Transverse colon (tissue), 4 donors: ENCODE data around the gene FXN. TPM values are rescaled to one million over a fixed set of nuclear protein-coding genes. Genes with fewer than 3 reads are reported as not detected.
A peak's percentile ranks its signal among the peaks of the same experiment; 100 is the strongest.

Experiments
- DNase-seq: peaks from one replicate; pipeline ENCODE4 v3.0.0-alpha.2; 2019
- H3K27ac ChIP-seq, 4 donors: fragments of 200-600 bp; sonication (generic); 2 replicates each; pipeline ENCODE4 v1.5.1; 2016 to 2018; ENCODE audit warnings: inconsistent platforms in 4 of 4
- H3K27me3 ChIP-seq: fragments of 200-600 bp; sonication (generic); 2 replicates; pipeline ENCODE4 v1.5.1; 2017; ENCODE audit warnings: inconsistent platforms
- H3K36me3 ChIP-seq, 4 donors: fragments of 200-600 bp; sonication (generic); 2 replicates each; pipeline ENCODE4 v1.5.1; 2017 to 2019; ENCODE audit warnings: inconsistent platforms in 4 of 4
- H3K4me1 ChIP-seq, 4 donors: fragments of 200-600 bp; sonication (generic); 2 replicates each; pipeline ENCODE4 v1.5.1; 2017 to 2020; ENCODE audit warnings: inconsistent platforms in 4 of 4
- H3K4me3 ChIP-seq, 4 donors: fragments of 200-600 bp; sonication (generic); 1 replicate in 1 of 4; 2 replicates in 3 of 4; pipeline versions ENCODE4 v1.5.1 to v1.6.1; 2017 to 2019; ENCODE audit warnings: inconsistent platforms in 4 of 4
- H3K9me3 ChIP-seq, 2 donors: fragments of 200-600 bp; sonication (generic); 2 replicates each; pipeline ENCODE4 v1.5.1; 2017 to 2019; ENCODE audit warnings: inconsistent platforms in 2 of 2
- EP300 ChIP-seq: sonication (generic); formaldehyde crosslinking; IDR thresholded peaks from one replicate; pipeline ENCODE4 v1.6.1; 2017; ENCODE audit warnings: antibody characterized with exemption, low read depth
- POLR2A ChIP-seq: fragments of 450-650 bp; IDR thresholded peaks from one replicate; pipeline ENCODE4 v1.6.1; 2016; ENCODE audit warnings: antibody characterized with exemption, mild to moderate bottlenecking, moderate library complexity
- POLR2AphosphoS5 ChIP-seq, 3 donors: sonication (generic); formaldehyde crosslinking; IDR thresholded peaks; one replicate each; pipeline ENCODE4 v1.6.1; 2016; ENCODE audit warnings: antibody characterized with exemption in 3 of 3
- whole genome bisulfite sequencing, 2 donors: methylation state at CpG; one replicate each; pipeline ENCODE4 v1.1.5; 2018; ENCODE audit warnings: low coverage in 1 of 2; 5-methylcytosine and 5-hydroxymethylcytosine counted together
- in situ Hi-C, 4 donors: fragments of 200-750 bp; cut with MboI; loops; one replicate each; pipeline versions ENCODE4 v1.15.0 to v1.15.1; 2017; ENCODE audit warnings: low sequenced_read_pairs in 3 of 4, low pct_ligation_motif_present in 1 of 4, low pct_unique_long_range_greater_than_20kb in 1 of 4
- intact Hi-C: fragments of 100-400 bp; cut with DNase I; formaldehyde crosslinking; loops from one replicate; pipeline ENCODE4 v1.15.1; 2023; ENCODE audit warnings: low total_unique reads
- total RNA-seq, 4 donors: library from RNA; depleted of rRNA; stranded (reverse); fragments of >200 nt; gene quantifications; one replicate each; pipeline ENCODE4 v1.1.0, GENCODE V29; 2016
- TF ChIP-seq, protein P1 (sequence below), 5 experiments: fragments of 200-600 bp in 3 of 5; fragments of 450-650 bp in 2 of 5; sonication (generic) in 3 of 5; IDR thresholded peaks; 1 replicate in 2 of 5; 2 replicates in 3 of 5; pipeline ENCODE4 v1.5.1; 2016 to 2017; ENCODE audit warnings: antibody characterized with exemption in 5 of 5, inconsistent platforms in 3 of 5, mild to moderate bottlenecking in 2 of 5, moderate library complexity in 1 of 5

FXN gene
- total RNA-seq, 4 donors from 2014 or later, result 2.0 to 5.5 (median 3.5) TPM

- in situ Hi-C loops (loop anchor here in 2 of 4 donors (25.0 kb wide), 2 partner anchors 210 to 285 kb away; partner anchors contain the start of gene PIP5K1B (in 1 of the 2)), intact Hi-C loops (loop anchor here (1.0 to 5.0 kb wide), 2 partner anchors 215 to 420 kb away; a partner anchor contains a TSS)
- Histone ChIP-seq H3K36me3 (no peaks in the 10 kb centered on the region), H3K9me3 (no peaks in the 10 kb centered on the region), H3K27ac (no peak overlapping the region), H3K27me3 (no peaks in the 10 kb centered on the region), H3K4me1 (peaks cover 0 to 15% (median 3%) of the 10 kb centered on the region in 4 donors), H3K4me3 (no peak overlapping the region)
- TF ChIP-seq, protein P1, sequence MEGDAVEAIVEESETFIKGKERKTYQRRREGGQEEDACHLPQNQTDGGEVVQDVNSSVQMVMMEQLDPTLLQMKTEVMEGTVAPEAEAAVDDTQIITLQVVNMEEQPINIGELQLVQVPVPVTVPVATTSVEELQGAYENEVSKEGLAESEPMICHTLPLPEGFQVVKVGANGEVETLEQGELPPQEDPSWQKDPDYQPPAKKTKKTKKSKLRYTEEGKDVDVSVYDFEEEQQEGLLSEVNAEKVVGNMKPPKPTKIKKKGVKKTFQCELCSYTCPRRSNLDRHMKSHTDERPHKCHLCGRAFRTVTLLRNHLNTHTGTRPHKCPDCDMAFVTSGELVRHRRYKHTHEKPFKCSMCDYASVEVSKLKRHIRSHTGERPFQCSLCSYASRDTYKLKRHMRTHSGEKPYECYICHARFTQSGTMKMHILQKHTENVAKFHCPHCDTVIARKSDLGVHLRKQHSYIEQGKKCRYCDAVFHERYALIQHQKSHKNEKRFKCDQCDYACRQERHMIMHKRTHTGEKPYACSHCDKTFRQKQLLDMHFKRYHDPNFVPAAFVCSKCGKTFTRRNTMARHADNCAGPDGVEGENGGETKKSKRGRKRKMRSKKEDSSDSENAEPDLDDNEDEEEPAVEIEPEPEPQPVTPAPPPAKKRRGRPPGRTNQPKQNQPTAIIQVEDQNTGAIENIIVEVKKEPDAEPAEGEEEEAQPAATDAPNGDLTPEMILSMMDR (IDR thresholded peaks at IDR 0.05), result no peak
- no peak for TF ChIP-seq POLR2A
- no peak for TF ChIP-seq EP300
- TF ChIP-seq POLR2AphosphoS5 (IDR thresholded peaks at IDR 0.05), result no peak
- 76 to 92% methylated on average over 3 of the region's 3 CpGs for WGBS, 2 donors
- no peak for DNase-seq
Measured at GRCh38 chr9:68997666-68998065, 37.9 kb upstream of the FXN start.

GRCh38 chr9:68998385-68998784 is 37.2 kb upstream of the FXN start:
- intact Hi-C loops, result loop anchor here (1.0 to 5.0 kb wide), 2 partner anchors 216 to 421 kb away; a partner anchor contains a TSS
- Histone ChIP-seq H3K4me1 (peaks cover 0 to 15% (median 3%) of the 10 kb centered on the region in 4 donors), H3K27me3 (no peaks in the 10 kb centered on the region), H3K27ac (peak overlapping the region in 1 of 4 donors; percentile 43), H3K9me3 (no peaks in the 10 kb centered on the region), H3K36me3 (no peaks in the 10 kb centered on the region), H3K4me3 (no peak overlapping the region)
- in situ Hi-C loops, result loop anchor here in 2 of 4 donors (25.0 kb wide), 2 partner anchors 211 to 286 kb away; partner anchors contain the start of gene PIP5K1B (in 1 of the 2)
- WGBS, 2 donors, result 72 to 76% methylated on average over 4 of the region's 4 CpGs
- DNase-seq, result no peak
- TF ChIP-seq POLR2AphosphoS5 (IDR thresholded peaks at IDR 0.05) (no peak), POLR2A (no peak), EP300 (no peak)
- TF ChIP-seq, protein P1 (IDR thresholded peaks at IDR 0.05), result no peak

DNA sequence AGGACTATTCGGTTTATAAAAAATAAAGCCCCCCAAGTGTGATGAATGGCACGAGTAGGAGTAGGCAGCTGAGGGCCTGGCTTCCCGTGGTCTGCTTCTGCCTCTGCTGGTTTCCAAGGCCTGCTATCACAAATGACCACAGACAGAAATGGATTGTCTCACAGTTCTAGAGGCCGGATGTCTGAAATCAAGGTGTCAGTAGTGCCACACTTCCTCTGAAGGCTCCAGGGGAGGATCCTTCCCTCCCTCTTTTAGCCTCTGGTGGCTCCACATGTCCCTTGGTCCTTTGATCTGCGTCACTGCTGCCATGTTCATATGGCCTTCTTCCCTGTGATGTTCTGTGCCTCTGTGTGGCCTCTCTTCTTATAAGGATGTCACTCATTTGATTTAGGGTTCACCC is 36.7 kb upstream of the FXN start:
- H3K36me3 ChIP-seq, result no peaks in the 10 kb centered on the region
- no peaks in the 10 kb centered on the region for H3K9me3 ChIP-seq
- no peak overlapping the region for H3K4me3 ChIP-seq
- intact Hi-C loops, result loop anchor here (1.0 to 5.0 kb wide), 2 partner anchors 217 to 422 kb away; a partner anchor contains a TSS
- no peak for DNase-seq
- peaks cover 0 to 15% (median 3%) of the 10 kb centered on the region in 4 donors for H3K4me1 ChIP-seq
- in situ Hi-C loops, result loop anchor here in 2 of 4 donors (25.0 kb wide), 2 partner anchors 212 to 287 kb away; partner anchors contain the start of gene PIP5K1B (in 1 of the 2)
- no peaks in the 10 kb centered on the region for H3K27me3 ChIP-seq
- 82 to 85% methylated on average over 4 to 5 of the region's 5 CpGs for WGBS, 2 donors
- TF ChIP-seq POLR2A (no peak), EP300 (no peak), POLR2AphosphoS5 (IDR thresholded peaks at IDR 0.05) (no peak)
- TF ChIP-seq, protein P1 (IDR thresholded peaks at IDR 0.05), result no peak
- H3K27ac ChIP-seq, result peak overlapping the region in 1 of 4 donors; percentile 43

DNA sequence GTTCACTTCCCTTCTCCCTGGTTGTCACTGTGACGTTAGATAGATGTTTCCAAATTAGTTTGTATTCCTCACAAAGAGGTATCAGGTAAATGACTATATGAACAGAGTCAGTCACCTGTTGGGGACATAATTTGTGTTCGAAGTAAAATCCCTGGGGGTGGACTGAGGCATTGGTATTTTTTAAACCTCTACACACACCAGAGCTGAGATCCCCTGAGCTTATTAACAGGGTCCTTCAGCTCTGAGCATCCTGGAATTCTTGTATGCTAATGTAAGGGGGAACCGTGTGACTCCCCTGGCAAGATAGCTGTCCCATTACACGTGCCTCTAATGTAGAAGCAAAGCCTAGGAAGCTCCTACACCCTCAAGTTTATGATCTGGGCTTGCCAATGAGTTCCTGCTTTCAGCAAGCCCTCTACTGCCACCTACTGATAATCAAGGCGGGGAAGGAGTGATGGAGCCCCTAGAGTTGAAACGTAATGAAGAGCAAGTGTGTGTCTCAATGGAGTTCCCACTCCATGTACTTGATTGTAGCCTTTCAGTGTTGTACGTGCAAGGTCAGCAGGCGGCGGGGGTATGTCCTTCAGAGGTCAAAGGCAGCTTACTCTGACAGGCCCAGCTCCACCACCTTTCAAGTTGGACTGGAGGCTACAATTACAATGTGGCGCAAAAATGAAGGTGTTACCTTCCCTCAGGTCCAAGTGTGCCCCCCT is 36.0 kb upstream of the FXN start:
- TF ChIP-seq EP300 (no peak), POLR2A (no peak), POLR2AphosphoS5 (IDR thresholded peaks at IDR 0.05) (no peak)
- TF ChIP-seq, protein P1 (IDR thresholded peaks at IDR 0.05), result peak; percentile 72 to 82 (median 75)

More for the DNA sequence above, 36.0 kb upstream of the FXN start:
- Histone ChIP-seq H3K27ac (no peak overlapping the region), H3K9me3 (no peaks in the 10 kb centered on the region), H3K27me3 (no peaks in the 10 kb centered on the region), H3K4me1 (peaks cover 0 to 15% (median 3%) of the 10 kb centered on the region in 4 donors), H3K4me3 (no peak overlapping the region), H3K36me3 (no peaks in the 10 kb centered on the region)
- in situ Hi-C loops, result loop anchor here (5.0 to 25.0 kb wide), 6 partner anchors 55 to 417 kb away; partner anchors contain the start of gene PIP5K1B (in 1 of the 4)
- intact Hi-C loops, result loop anchor here (5.0 kb wide), 2 partner anchors 217 to 292 kb away; partner anchors contain the start of gene PIP5K1B
- 43 to 100% methylated on average over 2 to 10 of the region's 10 CpGs for WGBS, 2 donors
- peak; percentile 73 for DNase-seq
